LNCaP clone FGC (cell line): ENCODE results near the gene MYO1C.

ENCODE experiments used
- DNase-seq: peaks from one replicate; pipeline ENCODE4 v3.0.0-alpha.2; 2011; ENCODE audit warnings: low read depth
- H3K4me3 ChIP-seq: 2 replicates; pipeline ENCODE4 v1.5.1; 2011; ENCODE audit warnings: mild to moderate bottlenecking, low read depth, low read length, control low read depth
- TF ChIP-seq, protein P1 (sequence below): IDR thresholded peaks from 2 replicates; pipeline ENCODE4 v1.5.1; 2012; ENCODE audit warnings: mild to moderate bottlenecking; ENCODE audit not compliant: control insufficient read depth, insufficient read depth; ENCODE audit errors: extremely low read depth

Gene MYO1C

GRCh38 chr17:1484676-1485422, 7.6 kb downstream of the MYO1C start:
- DNase-seq: peak; percentile 75
- TF ChIP-seq, protein P1, sequence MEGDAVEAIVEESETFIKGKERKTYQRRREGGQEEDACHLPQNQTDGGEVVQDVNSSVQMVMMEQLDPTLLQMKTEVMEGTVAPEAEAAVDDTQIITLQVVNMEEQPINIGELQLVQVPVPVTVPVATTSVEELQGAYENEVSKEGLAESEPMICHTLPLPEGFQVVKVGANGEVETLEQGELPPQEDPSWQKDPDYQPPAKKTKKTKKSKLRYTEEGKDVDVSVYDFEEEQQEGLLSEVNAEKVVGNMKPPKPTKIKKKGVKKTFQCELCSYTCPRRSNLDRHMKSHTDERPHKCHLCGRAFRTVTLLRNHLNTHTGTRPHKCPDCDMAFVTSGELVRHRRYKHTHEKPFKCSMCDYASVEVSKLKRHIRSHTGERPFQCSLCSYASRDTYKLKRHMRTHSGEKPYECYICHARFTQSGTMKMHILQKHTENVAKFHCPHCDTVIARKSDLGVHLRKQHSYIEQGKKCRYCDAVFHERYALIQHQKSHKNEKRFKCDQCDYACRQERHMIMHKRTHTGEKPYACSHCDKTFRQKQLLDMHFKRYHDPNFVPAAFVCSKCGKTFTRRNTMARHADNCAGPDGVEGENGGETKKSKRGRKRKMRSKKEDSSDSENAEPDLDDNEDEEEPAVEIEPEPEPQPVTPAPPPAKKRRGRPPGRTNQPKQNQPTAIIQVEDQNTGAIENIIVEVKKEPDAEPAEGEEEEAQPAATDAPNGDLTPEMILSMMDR: no peak
- peak overlapping the region; percentile 59 for H3K4me3 ChIP-seq

- DNase-seq: no peak
- TF ChIP-seq, protein P1: no peak
- H3K4me3 ChIP-seq: peak overlapping the region; percentile 10; the same call in 1 of the 2 replicates
Measured at GRCh38 chr17:1484060-1484535, 8.4 kb downstream of the MYO1C start.

DNA sequence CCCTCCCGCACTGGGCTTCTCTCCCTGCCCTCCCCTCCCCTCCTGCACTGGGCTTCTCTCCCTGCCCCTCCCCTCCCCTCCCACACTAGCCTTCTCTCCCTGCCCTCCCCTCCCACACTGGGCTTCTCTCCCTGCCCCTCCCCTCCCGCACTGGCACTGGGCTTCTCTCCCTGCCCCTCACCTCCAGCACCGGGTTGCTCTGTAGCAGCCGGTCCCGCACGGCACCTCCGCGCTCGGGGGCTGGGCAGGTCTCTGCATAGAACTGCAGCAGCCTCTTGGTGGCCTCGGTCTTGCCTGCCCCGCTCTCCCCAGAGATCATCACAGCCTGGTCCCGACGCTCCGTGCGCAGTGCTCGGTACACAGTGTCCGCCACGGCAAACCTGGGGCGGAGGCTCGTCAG, 9.8 kb downstream of the MYO1C start:
- no peak for DNase-seq
- H3K4me3 ChIP-seq: no peak overlapping the region
- TF ChIP-seq, protein P1: no peak

GRCh38 chr17:1481736-1482135, 10.8 kb downstream of the MYO1C start:
- no peak for DNase-seq
- TF ChIP-seq, protein P1: no peak

DNA sequence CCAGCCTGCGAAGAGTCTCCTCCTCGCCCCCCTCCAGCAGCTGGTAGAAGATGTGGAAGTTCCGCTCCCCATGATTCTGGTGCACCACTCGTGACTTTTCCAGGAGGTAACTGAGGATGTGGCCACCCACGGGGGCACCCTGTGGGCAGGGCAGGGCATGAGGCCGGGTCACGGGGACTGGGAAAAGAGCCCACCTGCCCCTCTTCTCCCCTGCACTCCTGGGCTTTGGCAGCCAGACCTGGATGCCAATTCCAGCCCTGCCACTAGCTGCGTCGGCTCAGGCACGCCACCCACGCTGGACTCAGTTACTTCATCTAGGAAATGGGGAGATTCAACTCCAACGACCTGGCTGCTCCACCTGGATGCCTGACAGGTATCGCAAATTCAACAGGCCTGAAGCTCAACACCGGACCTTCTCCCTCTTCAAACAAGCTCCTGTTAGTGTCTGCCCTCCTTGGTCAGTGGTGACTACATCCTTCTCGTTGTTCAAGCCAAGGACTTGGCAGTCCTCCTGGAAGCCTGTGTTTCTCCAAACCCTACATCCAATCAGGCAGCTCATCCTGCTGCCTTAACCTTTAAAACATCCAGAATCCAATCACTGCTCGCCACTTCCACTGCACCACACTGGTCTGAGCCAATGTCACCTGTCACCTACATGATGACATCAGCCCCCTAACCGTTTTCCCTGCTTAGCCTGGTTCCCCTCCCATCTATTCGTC, 11.6 kb downstream of the MYO1C start:
- peak overlapping the region; percentile 14; the same call in 1 of the 2 replicates for H3K4me3 ChIP-seq
- peak; percentile 99 for DNase-seq
- TF ChIP-seq, protein P1: no peak

More at GRCh38 chr17:1481736-1482135, 10.8 kb downstream of the MYO1C start:
- H3K4me3 ChIP-seq: no peak overlapping the region

DNA sequence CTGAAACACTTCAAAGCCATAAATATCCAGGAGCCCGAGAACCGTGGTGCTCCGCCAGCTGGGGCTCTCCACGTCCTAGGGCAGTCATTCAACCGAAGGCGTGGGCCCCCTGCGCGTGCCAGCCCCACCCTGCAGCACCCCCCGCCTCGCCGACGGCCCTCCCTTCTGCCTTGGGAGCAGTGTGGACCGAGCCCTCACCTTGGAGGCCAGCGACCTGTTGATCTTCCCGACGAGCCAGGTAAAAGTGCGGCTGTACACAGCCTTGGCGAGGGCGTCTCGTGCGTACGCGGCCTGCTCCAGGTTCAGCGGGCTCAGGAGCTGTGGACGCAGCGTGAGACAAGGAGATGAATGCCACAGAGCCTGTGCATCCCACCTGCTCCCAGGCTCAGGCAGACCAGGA, 14.1 kb downstream of the MYO1C start:
- TF ChIP-seq, protein P1: no peak
- H3K4me3 ChIP-seq: no peak overlapping the region
- DNase-seq: no peak
